Gastrocnemius medialis (tissue), 4 donors: ENCODE results near the gene NLGN4X. TPM values are rescaled to one million over a fixed set of nuclear protein-coding genes. Genes with fewer than 3 reads are reported as not detected.

Experiments used
- ATAC-seq, 2 donors: fragments of 150-250 bp; one replicate each; pipeline ENCODE4 v1.9.1; 2016
- DNase-seq, 2 donors: peaks; one replicate each; pipeline ENCODE4 v3.0.0-alpha.2; 2019
- H3K27ac ChIP-seq, 4 donors: fragments of 200-600 bp; sonication (generic); 1 replicate in 1 of 4; 2 replicates in 3 of 4; pipeline ENCODE4 v1.5.1; 2016 to 2018; ENCODE audit warnings: mild to moderate bottlenecking in 2 of 4, moderate library complexity in 1 of 4
- H3K27me3 ChIP-seq, 3 donors: fragments of 200-600 bp; sonication (generic) in 2 of 3; 1 replicate in 1 of 3; 2 replicates in 2 of 3; pipeline versions ENCODE4 v1.5.1 to v1.6.0; 2016 to 2019; ENCODE audit warnings: mild to moderate bottlenecking in 1 of 3, moderate library complexity in 1 of 3
- H3K36me3 ChIP-seq, 2 donors: fragments of 200-600 bp; sonication (generic) in 1 of 2; one replicate each; pipeline ENCODE4 v1.5.1; 2017 to 2018
- H3K4me1 ChIP-seq, 2 donors: fragments of 200-600 bp; sonication (generic) in 1 of 2; one replicate each; pipeline ENCODE4 v1.5.1; 2016 to 2017; ENCODE audit warnings: mild to moderate bottlenecking in 2 of 2
- H3K4me3 ChIP-seq, 4 donors: fragments of 200-600 bp; sonication (generic) in 3 of 4; 1 replicate in 1 of 4; 2 replicates in 3 of 4; pipeline ENCODE4 v1.5.1; 2016 to 2019; ENCODE audit warnings: mild to moderate bottlenecking in 2 of 4
- H3K9me3 ChIP-seq, 3 donors: fragments of 200-600 bp; sonication (generic) in 2 of 3; 1 replicate in 1 of 3; 2 replicates in 2 of 3; pipeline ENCODE4 v1.5.1; 2016 to 2019
- CTCF ChIP-seq, 5 experiments: fragments of 450-650 bp in 3 of 5; fragments of 200-600 bp in 2 of 5; sonication (generic) in 2 of 5; IDR thresholded peaks in 4 of 5; conservative IDR thresholded peaks in 1 of 5; 1 replicate in 4 of 5; 2 replicates in 1 of 5; pipeline ENCODE4 v1.5.1; 2016 to 2019; ENCODE audit warnings: antibody characterized with exemption in 5 of 5, mild to moderate bottlenecking in 3 of 5, moderate library complexity in 3 of 5
- POLR2A ChIP-seq, 2 donors: fragments of 450-650 bp; IDR thresholded peaks; one replicate each; pipeline ENCODE4 v1.6.1; 2017; ENCODE audit warnings: antibody characterized with exemption in 2 of 2, mild to moderate bottlenecking in 2 of 2, moderate library complexity in 2 of 2
- in situ Hi-C, 4 donors: fragments of 200-750 bp; cut with MboI; loops; one replicate each; pipeline versions ENCODE4 v1.15.0 to v1.8.0; 2017; ENCODE audit warnings: low sequenced_read_pairs in 4 of 4
- intact Hi-C: fragments of 100-400 bp; cut with DNase I; formaldehyde crosslinking; loops from one replicate; pipeline ENCODE4 v1.15.1; 2023; ENCODE audit warnings: low total_unique reads
- total RNA-seq, 4 donors: library from RNA; depleted of rRNA; stranded (reverse); fragments of >200 nt; gene quantifications; one replicate each; pipeline versions ENCODE4 v1.1.0 to v1.2.3, GENCODE V29; 2016

NLGN4X gene
- total RNA-seq, 4 donors from 2014 or later, result 0.31 to 0.52 (median 0.47) TPM

GRCh38 chrX:6004529-6004928, 224.1 kb downstream of the NLGN4X start:
- intact Hi-C loops (no loop called here), in situ Hi-C loops (no loop called here)
- Histone ChIP-seq H3K4me3 (no peak overlapping the region), H3K36me3 (no peaks in the 10 kb centered on the region), H3K9me3 (no peaks in the 10 kb centered on the region), H3K27ac (no peak overlapping the region), H3K4me1 (no peaks in the 10 kb centered on the region), H3K27me3 (no peaks in the 10 kb centered on the region)
- no peak for ATAC-seq
- no peak for DNase-seq
- TF ChIP-seq POLR2A (IDR thresholded peaks at IDR 0.05) (no peak), CTCF (IDR thresholded peaks at IDR 0.05 in 4 of 5, conservative IDR thresholded peaks at IDR 0.05 in 1 of 5) (no peak)

- DNase-seq, result no peak
- Histone ChIP-seq H3K36me3 (no peaks in the 10 kb centered on the region), H3K27ac (no peak overlapping the region)
Observed at GRCh38 chrX:6002056-6002455, 226.6 kb downstream of the NLGN4X start.

GRCh38 chrX:5998901-5999300, 229.8 kb downstream of the NLGN4X start:
- TF ChIP-seq POLR2A (IDR thresholded peaks at IDR 0.05) (no peak), CTCF (IDR thresholded peaks at IDR 0.05 in 4 of 5, conservative IDR thresholded peaks at IDR 0.05 in 1 of 5) (no peak)
- intact Hi-C loops (no loop called here), in situ Hi-C loops (no loop called here)

More at GRCh38 chrX:6002056-6002455, 226.6 kb downstream of the NLGN4X start:
- ATAC-seq, result no peak
- TF ChIP-seq POLR2A (IDR thresholded peaks at IDR 0.05), result no peak
- no peak for TF ChIP-seq CTCF (IDR thresholded peaks at IDR 0.05 in 4 of 5, conservative IDR thresholded peaks at IDR 0.05 in 1 of 5)
- H3K27me3 ChIP-seq, result no peaks in the 10 kb centered on the region
- in situ Hi-C loops, result no loop called here
- H3K4me3 ChIP-seq, result no peak overlapping the region
- H3K4me1 ChIP-seq, result no peaks in the 10 kb centered on the region
- no peaks in the 10 kb centered on the region for H3K9me3 ChIP-seq
- intact Hi-C loops, result no loop called here

GRCh38 chrX:5998456-5998855, 230.2 kb downstream of the NLGN4X start:
- Histone ChIP-seq H3K27ac (no peak overlapping the region), H3K36me3 (no peaks in the 10 kb centered on the region), H3K4me3 (no peak overlapping the region), H3K27me3 (no peaks in the 10 kb centered on the region), H3K9me3 (no peaks in the 10 kb centered on the region), H3K4me1 (no peaks in the 10 kb centered on the region)
- in situ Hi-C loops (no loop called here), intact Hi-C loops (no loop called here)
- no peak for TF ChIP-seq POLR2A (IDR thresholded peaks at IDR 0.05)
- no peak for TF ChIP-seq CTCF (IDR thresholded peaks at IDR 0.05 in 4 of 5, conservative IDR thresholded peaks at IDR 0.05 in 1 of 5)
- DNase-seq, result no peak
- ATAC-seq, result no peak

More at GRCh38 chrX:5998901-5999300, 229.8 kb downstream of the NLGN4X start:
- H3K4me3 ChIP-seq, result no peak overlapping the region
- H3K27ac ChIP-seq, result no peak overlapping the region
- DNase-seq, result no peak
- H3K27me3 ChIP-seq, result no peaks in the 10 kb centered on the region
- H3K4me1 ChIP-seq, result no peaks in the 10 kb centered on the region
- no peaks in the 10 kb centered on the region for H3K9me3 ChIP-seq
- H3K36me3 ChIP-seq, result no peaks in the 10 kb centered on the region
- no peak for ATAC-seq

GRCh38 chrX:5991393-5991792, 237.3 kb downstream of the NLGN4X start:
- H3K4me3 ChIP-seq, result no peak overlapping the region
- H3K4me1 ChIP-seq, result no peaks in the 10 kb centered on the region
- DNase-seq (no peak), ATAC-seq (no peak)
- H3K27ac ChIP-seq, result no peak overlapping the region
- H3K27me3 ChIP-seq, result no peaks in the 10 kb centered on the region
- intact Hi-C loops (no loop called here), in situ Hi-C loops (no loop called here)
- TF ChIP-seq CTCF (IDR thresholded peaks at IDR 0.05 in 4 of 5, conservative IDR thresholded peaks at IDR 0.05 in 1 of 5), result no peak
- no peak for TF ChIP-seq POLR2A (IDR thresholded peaks at IDR 0.05)
- no peaks in the 10 kb centered on the region for H3K36me3 ChIP-seq
- no peaks in the 10 kb centered on the region for H3K9me3 ChIP-seq
